Iris pigment epithelial cell (primary cell): ENCODE results near the gene FXYD7.
A peak's percentile ranks its signal among the peaks of the same experiment; 100 is the strongest.

Experiments used
- DNase-seq: peaks from one replicate; pipeline ENCODE4 v3.0.0-alpha.2; 2011; ENCODE audit warnings: low read depth

FXYD7 gene

GRCh38 chr19:35110974-35111373 is 32.1 kb upstream of the FXYD7 start:
- no peak for DNase-seq

GRCh38 chr19:35112995-35113688 is 29.9 kb upstream of the FXYD7 start:
- no peak for DNase-seq

GRCh38 chr19:35114353-35115176 is 28.5 kb upstream of the FXYD7 start:
- peak; percentile 18 for DNase-seq

- DNase-seq: no peak
Observed at GRCh38 chr19:35115177-35115951, 27.7 kb upstream of the FXYD7 start, which contains the start of gene FXYD3. TSS of gene FXYD3 (plus strand) at chr19:35115823. CDS start at chr19:35119377, 3,554 bp downstream.

- DNase-seq: no peak
Observed at GRCh38 chr19:35116072-35116801, 26.8 kb upstream of the FXYD7 start.

- DNase-seq: no peak
Observed at GRCh38 chr19:35117116-35117515, 25.9 kb upstream of the FXYD7 start.

GRCh38 chr19:35117799-35118198 is 25.3 kb upstream of the FXYD7 start:
- no peak for DNase-seq

GRCh38 chr19:35118268-35119020 is 24.6 kb upstream of the FXYD7 start:
- DNase-seq: no peak

- no peak for DNase-seq
Observed at GRCh38 chr19:35119091-35119490, 24.0 kb upstream of the FXYD7 start.

GRCh38 chr19:35119578-35120155 is 23.4 kb upstream of the FXYD7 start:
- DNase-seq: no peak

- peak; percentile 53 for DNase-seq
Observed at GRCh38 chr19:35120492-35120891, 22.6 kb upstream of the FXYD7 start.

- DNase-seq: no peak
Observed at GRCh38 chr19:35120898-35121297, 22.2 kb upstream of the FXYD7 start.

GRCh38 chr19:35122687-35123551 is 20.1 kb upstream of the FXYD7 start:
- DNase-seq: no peak

GRCh38 chr19:35123573-35123972 is 19.5 kb upstream of the FXYD7 start:
- DNase-seq: no peak

GRCh38 chr19:35124098-35125060 is 18.7 kb upstream of the FXYD7 start:
- peak; percentile 86 for DNase-seq

- DNase-seq: no peak
Observed at GRCh38 chr19:35125270-35125717, 17.8 kb upstream of the FXYD7 start.

- no peak for DNase-seq
Observed at GRCh38 chr19:35125749-35126623, 17.1 kb upstream of the FXYD7 start.

GRCh38 chr19:35126624-35126959 is 16.5 kb upstream of the FXYD7 start:
- DNase-seq: no peak
